Esophagus muscularis mucosa (tissue), 4 donors: ENCODE measurements around the gene POTEF.
"Not testable (repeated sequence)": the region's sequence is repeated elsewhere in the genome, so short reads cannot be mapped to it uniquely, and the experiment has no call there.

ENCODE experiments used
- EP300 ChIP-seq: sonication (generic); formaldehyde crosslinking; IDR thresholded peaks from one replicate; pipeline ENCODE4 v1.6.1; 2017; ENCODE audit warnings: antibody characterized with exemption
- POLR2A ChIP-seq: fragments of 450-650 bp; IDR thresholded peaks from one replicate; pipeline ENCODE4 v1.6.1; 2017; ENCODE audit warnings: antibody characterized with exemption, moderate library complexity, mild to moderate bottlenecking, low read depth
- TF ChIP-seq, protein P1 (sequence below), 3 experiments: fragments of 200-600 bp in 2 of 3; fragments of 450-650 bp in 1 of 3; sonication (generic) in 2 of 3; IDR thresholded peaks; one replicate each; pipeline ENCODE4 v1.5.1; 2017 to 2019; ENCODE audit warnings: antibody characterized with exemption in 3 of 3, mild to moderate bottlenecking in 2 of 3, moderate library complexity in 1 of 3

DNA sequence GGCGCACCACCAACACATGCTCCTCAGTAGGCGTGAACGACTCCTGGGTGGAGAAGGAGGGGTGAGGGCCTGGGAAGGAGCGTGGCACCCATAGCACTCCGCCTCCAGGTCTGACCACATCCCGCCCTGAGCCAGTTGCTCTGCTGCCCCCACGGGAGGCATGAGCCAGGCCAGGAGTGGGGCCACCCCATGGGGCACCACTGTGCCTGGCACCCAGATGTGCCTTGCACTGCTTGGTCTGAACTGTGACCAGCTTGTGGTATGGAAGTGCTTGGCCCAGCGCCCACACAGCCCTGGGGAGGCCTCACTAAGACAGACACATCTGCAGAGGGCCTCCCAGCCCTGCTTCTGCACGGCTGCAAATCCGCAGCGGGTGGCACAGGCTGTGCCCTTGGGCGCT is 28.3 kb upstream of the POTEF start:
- TF ChIP-seq, protein P1, sequence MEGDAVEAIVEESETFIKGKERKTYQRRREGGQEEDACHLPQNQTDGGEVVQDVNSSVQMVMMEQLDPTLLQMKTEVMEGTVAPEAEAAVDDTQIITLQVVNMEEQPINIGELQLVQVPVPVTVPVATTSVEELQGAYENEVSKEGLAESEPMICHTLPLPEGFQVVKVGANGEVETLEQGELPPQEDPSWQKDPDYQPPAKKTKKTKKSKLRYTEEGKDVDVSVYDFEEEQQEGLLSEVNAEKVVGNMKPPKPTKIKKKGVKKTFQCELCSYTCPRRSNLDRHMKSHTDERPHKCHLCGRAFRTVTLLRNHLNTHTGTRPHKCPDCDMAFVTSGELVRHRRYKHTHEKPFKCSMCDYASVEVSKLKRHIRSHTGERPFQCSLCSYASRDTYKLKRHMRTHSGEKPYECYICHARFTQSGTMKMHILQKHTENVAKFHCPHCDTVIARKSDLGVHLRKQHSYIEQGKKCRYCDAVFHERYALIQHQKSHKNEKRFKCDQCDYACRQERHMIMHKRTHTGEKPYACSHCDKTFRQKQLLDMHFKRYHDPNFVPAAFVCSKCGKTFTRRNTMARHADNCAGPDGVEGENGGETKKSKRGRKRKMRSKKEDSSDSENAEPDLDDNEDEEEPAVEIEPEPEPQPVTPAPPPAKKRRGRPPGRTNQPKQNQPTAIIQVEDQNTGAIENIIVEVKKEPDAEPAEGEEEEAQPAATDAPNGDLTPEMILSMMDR (IDR thresholded peaks at IDR 0.05): not testable (repeated sequence)
- not testable (repeated sequence) for TF ChIP-seq POLR2A, EP300
